ENCODE results near the gene UBAP2L.
"Not testable (repeated sequence)": the region's sequence is repeated elsewhere in the genome, so short reads cannot be mapped to it uniquely, and the experiment has no call there.

Gene UBAP2L

DNA sequence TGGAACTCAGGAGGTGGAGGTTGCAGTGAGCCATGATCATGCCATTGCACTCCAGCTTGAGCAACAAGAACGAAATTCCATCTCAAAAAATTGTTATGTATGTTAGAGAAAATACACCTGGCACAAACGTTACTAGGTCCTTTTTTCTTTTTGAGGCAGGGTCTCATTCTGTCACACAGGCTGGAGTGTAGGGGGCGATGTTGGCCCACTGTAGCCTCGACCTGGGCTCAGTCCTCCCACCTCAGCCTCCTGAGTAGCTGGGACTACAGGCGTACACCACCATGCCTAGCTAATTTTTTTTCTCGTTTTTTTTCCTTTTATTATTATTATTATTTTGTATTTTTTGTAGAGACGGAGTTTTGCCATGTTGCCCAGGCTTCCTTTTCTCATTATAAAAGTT is 56.0 kb downstream of the UBAP2L start:
- H3K4me2 ChIP-seq (ENCODE audit: insufficient read depth, low read length) = no peak overlapping the region
- H3K27me3 ChIP-seq (ENCODE audit: insufficient read depth, low read length, poor library complexity) = no peaks in the 10 kb centered on the region
- H3K36me3 ChIP-seq (ENCODE audit: insufficient read depth, low read length) = peaks cover 22% of the 10 kb centered on the region
- H3K9me3 ChIP-seq (ENCODE audit: insufficient read depth, low read length, severe bottlenecking) = no peaks in the 10 kb centered on the region
- no peak for TF ChIP-seq EZH2 (IDR thresholded peaks at IDR 0.05; ENCODE audit: borderline replicate concordance, low read depth, low read length, severe bottlenecking)
- TF ChIP-seq CTCF (IDR thresholded peaks at IDR 0.05; ENCODE audit: borderline replicate concordance, extremely low read depth, low read length, poor library complexity, severe bottlenecking) = peak; percentile 55
- no peak overlapping the region for H3K4me3 ChIP-seq (ENCODE audit: low read depth in 1 of 2, low read length in 2 of 2)
- ATAC-seq (ENCODE audit: insufficient read depth, low read depth) (no peak), DNase-seq (peak; percentile 44)
- H3K79me2 ChIP-seq (ENCODE audit: insufficient read depth, low read length) = peaks cover 15% of the 10 kb centered on the region
- no peak overlapping the region for H3K27ac ChIP-seq (ENCODE audit: low read length)
- no peak overlapping the region for H2AFZ ChIP-seq (ENCODE audit: low read depth, low read length)
- H3K9ac ChIP-seq (ENCODE audit: low read depth, low read length) = no peak overlapping the region
- H4K20me1 ChIP-seq (ENCODE audit: insufficient read depth, low read length) = no peaks in the 10 kb centered on the region
- peaks cover 14% of the 10 kb centered on the region for H3K4me1 ChIP-seq (ENCODE audit: insufficient read depth, low read length)

GRCh38 chr1:154287591-154287990 is 66.8 kb downstream of the UBAP2L start:
- not testable (repeated sequence) for H3K9me3 ChIP-seq (ENCODE audit: insufficient read depth, low read length, severe bottlenecking); H3K27me3 ChIP-seq (ENCODE audit: insufficient read depth, low read length, poor library complexity); H3K4me2 ChIP-seq (ENCODE audit: insufficient read depth, low read length); H4K20me1 ChIP-seq (ENCODE audit: insufficient read depth, low read length); H3K4me1 ChIP-seq (ENCODE audit: insufficient read depth, low read length); H3K79me2 ChIP-seq (ENCODE audit: insufficient read depth, low read length); H3K36me3 ChIP-seq (ENCODE audit: insufficient read depth, low read length); H3K27ac ChIP-seq (ENCODE audit: low read length); H3K9ac ChIP-seq (ENCODE audit: low read depth, low read length); H3K4me3 ChIP-seq (ENCODE audit: low read depth in 1 of 2, low read length in 2 of 2); H2AFZ ChIP-seq (ENCODE audit: low read depth, low read length); DNase-seq; ATAC-seq (ENCODE audit: insufficient read depth, low read depth)

- Histone ChIP-seq H3K4me1 (ENCODE audit: insufficient read depth, low read length) (no peaks in the 10 kb centered on the region), H2AFZ (ENCODE audit: low read depth, low read length) (no peak overlapping the region), H3K9ac (ENCODE audit: low read depth, low read length) (no peak overlapping the region), H3K27ac (ENCODE audit: low read length) (no peak overlapping the region), H3K4me3 (ENCODE audit: low read depth in 1 of 2, low read length in 2 of 2) (no peak overlapping the region), H3K36me3 (ENCODE audit: insufficient read depth, low read length) (no peaks in the 10 kb centered on the region), H3K79me2 (ENCODE audit: insufficient read depth, low read length) (no peaks in the 10 kb centered on the region), H3K27me3 (ENCODE audit: insufficient read depth, low read length, poor library complexity) (no peaks in the 10 kb centered on the region), H3K4me2 (ENCODE audit: insufficient read depth, low read length) (no peak overlapping the region), H3K9me3 (ENCODE audit: insufficient read depth, low read length, severe bottlenecking) (no peaks in the 10 kb centered on the region), H4K20me1 (ENCODE audit: insufficient read depth, low read length) (no peaks in the 10 kb centered on the region)
- no peak for TF ChIP-seq CTCF (IDR thresholded peaks at IDR 0.05; ENCODE audit: borderline replicate concordance, extremely low read depth, low read length, poor library complexity, severe bottlenecking)
- TF ChIP-seq EZH2 (IDR thresholded peaks at IDR 0.05; ENCODE audit: borderline replicate concordance, low read depth, low read length, severe bottlenecking) = no peak
- DNase-seq (no peak), ATAC-seq (ENCODE audit: insufficient read depth, low read depth) (no peak)
Measured at GRCh38 chr1:154288661-154289060, 67.9 kb downstream of the UBAP2L start.

DNA sequence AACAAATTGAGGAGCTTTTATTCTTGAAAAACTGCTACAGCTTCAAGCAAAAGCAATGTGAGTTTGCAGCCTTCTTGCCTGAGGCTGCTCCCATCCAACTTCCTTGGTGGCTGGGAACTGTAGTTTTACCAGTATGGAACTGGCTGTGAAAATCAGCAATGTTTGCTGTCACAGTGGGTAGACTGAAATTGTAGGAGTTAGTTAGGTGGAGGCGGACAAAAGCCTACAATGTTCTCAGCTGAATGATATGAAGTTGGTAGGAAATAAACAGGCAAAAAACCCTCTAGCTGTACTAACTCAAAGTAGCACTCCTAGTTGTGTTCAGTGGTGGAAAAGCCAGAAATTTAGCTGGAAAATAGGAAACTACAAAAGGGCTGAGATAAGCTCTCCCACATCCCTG is 70.2 kb downstream of the UBAP2L start:
- no peak for ATAC-seq (ENCODE audit: insufficient read depth, low read depth)

More for the DNA sequence above, 70.2 kb downstream of the UBAP2L start:
- DNase-seq = no peak
- Histone ChIP-seq H3K4me2 (ENCODE audit: insufficient read depth, low read length) (no peak overlapping the region), H3K9ac (ENCODE audit: low read depth, low read length) (no peak overlapping the region), H3K9me3 (ENCODE audit: insufficient read depth, low read length, severe bottlenecking) (peaks cover 14% of the 10 kb centered on the region), H3K4me1 (ENCODE audit: insufficient read depth, low read length) (no peaks in the 10 kb centered on the region), H2AFZ (ENCODE audit: low read depth, low read length) (no peak overlapping the region), H3K36me3 (ENCODE audit: insufficient read depth, low read length) (no peaks in the 10 kb centered on the region), H3K27ac (ENCODE audit: low read length) (no peak overlapping the region), H4K20me1 (ENCODE audit: insufficient read depth, low read length) (no peaks in the 10 kb centered on the region), H3K79me2 (ENCODE audit: insufficient read depth, low read length) (no peaks in the 10 kb centered on the region), H3K27me3 (ENCODE audit: insufficient read depth, low read length, poor library complexity) (no peaks in the 10 kb centered on the region), H3K4me3 (ENCODE audit: low read depth in 1 of 2, low read length in 2 of 2) (no peak overlapping the region)
- TF ChIP-seq EZH2 (IDR thresholded peaks at IDR 0.05; ENCODE audit: borderline replicate concordance, low read depth, low read length, severe bottlenecking) (no peak), CTCF (IDR thresholded peaks at IDR 0.05; ENCODE audit: borderline replicate concordance, extremely low read depth, low read length, poor library complexity, severe bottlenecking) (no peak)
